MCF 10A (cell line): ENCODE measurements around the gene ABTB1. TPM values are rescaled to one million over a fixed set of nuclear protein-coding genes. Genes with fewer than 3 reads are reported as not detected.

Experiments used
- BruUV-seq: library from RNA; stranded (reverse); fragments of 400-500 nt; replicated peaks from 2 replicates; lab custom pipeline; 2021; lab: Mats Ljungman, UMichigan
- CTCF ChIA-PET: fragments of 300-600 bp; sonication (Branson Sonifier 250); formaldehyde crosslinking; extraction: SDS; loops from one replicate; lab custom pipeline; 2021; ENCODE audit warnings: antibody characterized with exemption, inconsistent platforms; lab: Yijun Ruan, JAX
- POLR2A ChIA-PET: fragments of 300-600, 350-650 bp; sonication (Branson Sonifier 250); formaldehyde crosslinking; extraction: SDS; loops from one replicate; lab custom pipeline; 2020; ENCODE audit warnings: antibody characterized with exemption, inconsistent platforms; lab: Yijun Ruan, JAX
- DNase-seq: peaks from one replicate; pipeline ENCODE4 v3.0.0-alpha.2; 2018; ENCODE audit not compliant: unreplicated experiment
- H3K27ac Mint-ChIP-seq: one replicate; pipeline ENCODE4 v1.8.0; 2022; ENCODE audit warnings: mild to moderate bottlenecking, low read depth, mixed read lengths; ENCODE audit not compliant: unreplicated experiment
- H3K27me3 Mint-ChIP-seq: one replicate; pipeline ENCODE4 v1.8.0; 2022; ENCODE audit warnings: mixed read lengths; ENCODE audit not compliant: insufficient read depth, unreplicated experiment
- H3K36me3 Mint-ChIP-seq: one replicate; pipeline ENCODE4 v1.8.0; 2022; ENCODE audit warnings: mild to moderate bottlenecking, moderate library complexity, mixed read lengths; ENCODE audit not compliant: insufficient read depth, unreplicated experiment
- H3K4me1 Mint-ChIP-seq: one replicate; pipeline ENCODE4 v1.8.0; 2022; ENCODE audit warnings: mixed read lengths; ENCODE audit not compliant: insufficient read depth, unreplicated experiment
- H3K4me3 Mint-ChIP-seq: one replicate; pipeline ENCODE4 v1.8.0; 2022; ENCODE audit warnings: mild to moderate bottlenecking, moderate library complexity, mixed read lengths; ENCODE audit not compliant: unreplicated experiment
- H3K9me3 Mint-ChIP-seq: one replicate; pipeline ENCODE4 v1.8.0; 2022; ENCODE audit warnings: mixed read lengths; ENCODE audit not compliant: unreplicated experiment
- intact Hi-C: fragments of 100-400 bp; cut with micrococcal nuclease; formaldehyde crosslinking; loops from 2 replicates; pipeline ENCODE4 v1.14.1; 2022
- total RNA-seq: library from RNA; stranded (reverse); gene quantifications from 2 replicates; pipeline ENCODE4 v1.2.3, GENCODE V29; 2022
- TF ChIP-seq, protein P1 (sequence below): fragments of 200-600 bp; IDR thresholded peaks from one replicate; pipeline ENCODE4 v1.8.0; 2022; ENCODE audit warnings: antibody characterized with exemption, mild to moderate bottlenecking; ENCODE audit not compliant: unreplicated experiment

The ABTB1 gene
- total RNA-seq, 1 experiment from 2014 or later: 9.7 TPM

DNA sequence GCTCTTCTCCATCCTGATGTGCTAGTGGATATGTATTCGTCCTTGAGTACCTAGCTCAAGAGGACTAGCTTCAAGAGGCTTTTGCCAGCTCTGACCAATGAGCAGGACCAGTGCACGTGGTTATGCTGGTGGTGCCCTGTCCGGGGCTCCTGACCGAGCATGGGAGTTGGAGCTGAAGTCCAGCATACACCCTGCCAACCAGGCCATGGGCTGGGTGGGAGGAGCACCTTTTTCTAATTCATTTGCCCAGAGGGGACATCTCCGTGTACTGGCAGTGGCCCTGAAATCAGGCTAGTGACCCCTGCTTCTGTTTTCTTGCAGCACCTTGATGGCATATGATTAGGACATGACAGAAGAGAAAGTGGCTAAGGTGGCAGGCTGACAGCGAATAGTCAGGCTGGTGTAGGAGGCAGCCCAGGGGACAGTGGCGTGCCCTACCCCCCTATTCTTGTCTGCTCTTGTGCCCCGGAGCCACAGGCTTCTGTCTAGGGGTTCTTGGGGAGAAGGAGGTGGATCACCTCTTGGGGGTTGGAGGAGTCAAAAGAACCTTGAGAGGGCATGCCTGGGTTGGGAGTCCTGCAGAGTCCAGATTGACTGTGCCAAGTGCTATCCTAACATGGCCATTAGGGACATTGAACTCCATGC, 27.3 kb upstream of the ABTB1 start:
- POLR2A ChIA-PET: interaction anchor here (1.5 kb wide), 1 partner anchor 27 kb away, joined by 3 read pairs; the partner anchor contains the start of gene ABTB1

GRCh38 chr3:127646501-127647046, 26.2 kb upstream of the ABTB1 start:
- Mint-ChIP-seq H3K27ac (no peak overlapping the region), H3K27me3 (no peaks in the 10 kb centered on the region), H3K9me3 (no peaks in the 10 kb centered on the region), H3K36me3 (peaks cover 7% of the 10 kb centered on the region), H3K4me1 (no peaks in the 10 kb centered on the region), H3K4me3 (no peak overlapping the region)
- TF ChIP-seq, protein P1, sequence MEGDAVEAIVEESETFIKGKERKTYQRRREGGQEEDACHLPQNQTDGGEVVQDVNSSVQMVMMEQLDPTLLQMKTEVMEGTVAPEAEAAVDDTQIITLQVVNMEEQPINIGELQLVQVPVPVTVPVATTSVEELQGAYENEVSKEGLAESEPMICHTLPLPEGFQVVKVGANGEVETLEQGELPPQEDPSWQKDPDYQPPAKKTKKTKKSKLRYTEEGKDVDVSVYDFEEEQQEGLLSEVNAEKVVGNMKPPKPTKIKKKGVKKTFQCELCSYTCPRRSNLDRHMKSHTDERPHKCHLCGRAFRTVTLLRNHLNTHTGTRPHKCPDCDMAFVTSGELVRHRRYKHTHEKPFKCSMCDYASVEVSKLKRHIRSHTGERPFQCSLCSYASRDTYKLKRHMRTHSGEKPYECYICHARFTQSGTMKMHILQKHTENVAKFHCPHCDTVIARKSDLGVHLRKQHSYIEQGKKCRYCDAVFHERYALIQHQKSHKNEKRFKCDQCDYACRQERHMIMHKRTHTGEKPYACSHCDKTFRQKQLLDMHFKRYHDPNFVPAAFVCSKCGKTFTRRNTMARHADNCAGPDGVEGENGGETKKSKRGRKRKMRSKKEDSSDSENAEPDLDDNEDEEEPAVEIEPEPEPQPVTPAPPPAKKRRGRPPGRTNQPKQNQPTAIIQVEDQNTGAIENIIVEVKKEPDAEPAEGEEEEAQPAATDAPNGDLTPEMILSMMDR: no peak
- BruUV-seq: no TSS peak
- ChIA-PET POLR2A (no interaction called here), CTCF (interaction anchor here (0.6 to 1.2 kb wide), 4 partner anchors 49 to 463 kb away, joined by 3 to 5 read pairs (median 4); no protein-coding TSS in a partner anchor)
- no peak for DNase-seq
- intact Hi-C loops: no loop called here

More for the DNA sequence above, 27.3 kb upstream of the ABTB1 start:
- intact Hi-C loops: no loop called here
- no peak overlapping the region for H3K4me3 Mint-ChIP-seq
- no TSS peak for BruUV-seq
- no peaks in the 10 kb centered on the region for H3K4me1 Mint-ChIP-seq
- no peaks in the 10 kb centered on the region for H3K27me3 Mint-ChIP-seq
- CTCF ChIA-PET: interaction anchor here (0.6 to 1.1 kb wide), 5 partner anchors 12 to 963 kb away, joined by 3 to 6 read pairs (median 3); no protein-coding TSS in a partner anchor
- TF ChIP-seq, protein P1: no peak
- no peak for DNase-seq
- H3K36me3 Mint-ChIP-seq: peaks cover 7% of the 10 kb centered on the region
- no peak overlapping the region for H3K27ac Mint-ChIP-seq
- H3K9me3 Mint-ChIP-seq: no peaks in the 10 kb centered on the region

- no peaks in the 10 kb centered on the region for H3K27me3 Mint-ChIP-seq
- BruUV-seq: no TSS peak
- TF ChIP-seq, protein P1: no peak
- no peaks in the 10 kb centered on the region for H3K36me3 Mint-ChIP-seq
- POLR2A ChIA-PET: no interaction called here
- H3K4me1 Mint-ChIP-seq: no peaks in the 10 kb centered on the region
- CTCF ChIA-PET: interaction anchor here (0.5 to 1.7 kb wide), 12 partner anchors 9 to 463 kb away, joined by 3 to 8 read pairs (median 4); no protein-coding TSS in a partner anchor
- no peaks in the 10 kb centered on the region for H3K9me3 Mint-ChIP-seq
- intact Hi-C loops: no loop called here
- no peak for DNase-seq
- H3K27ac Mint-ChIP-seq: no peak overlapping the region
- H3K4me3 Mint-ChIP-seq: no peak overlapping the region
These were observed 25.4 kb upstream of the ABTB1 start for GRCh38 chr3:127647166-127647844.

DNA sequence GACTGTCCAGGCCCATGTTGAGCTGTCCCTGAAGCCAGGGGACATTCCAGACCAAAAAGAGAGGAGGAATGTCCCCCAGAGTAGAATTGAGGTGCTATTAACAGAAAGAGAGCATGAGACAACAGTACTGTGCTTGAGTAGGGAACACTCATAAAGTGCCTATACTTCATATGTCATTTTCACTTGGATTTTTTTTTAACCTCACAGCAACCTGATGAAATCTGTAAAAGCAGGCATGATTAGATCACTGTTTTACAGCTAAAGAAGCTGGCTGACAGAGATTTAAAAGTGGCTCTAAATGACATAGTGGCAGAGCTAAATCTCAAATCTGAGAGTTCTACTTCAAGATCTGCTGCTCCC, 24.9 kb upstream of the ABTB1 start:
- no peak for DNase-seq
- no peak overlapping the region for H3K27ac Mint-ChIP-seq
- ChIA-PET CTCF (interaction anchor here (0.5 to 2.0 kb wide), 9 partner anchors 9 to 323 kb away, joined by 3 to 8 read pairs (median 3); no protein-coding TSS in a partner anchor), POLR2A (no interaction called here)
- intact Hi-C loops: no loop called here
- no peaks in the 10 kb centered on the region for H3K36me3 Mint-ChIP-seq
- BruUV-seq: no TSS peak
- H3K4me3 Mint-ChIP-seq: no peak overlapping the region
- no peaks in the 10 kb centered on the region for H3K27me3 Mint-ChIP-seq
- no peaks in the 10 kb centered on the region for H3K4me1 Mint-ChIP-seq
- TF ChIP-seq, protein P1: no peak
- H3K9me3 Mint-ChIP-seq: no peaks in the 10 kb centered on the region
